Measurements from ENCODE around the gene RESP18.
A peak's percentile ranks its signal among the peaks of the same experiment; 100 is the strongest.

Gene RESP18

GRCh38 chr2:219278655-219279150 is 53.8 kb downstream of the RESP18 start:
- TF ChIP-seq, protein P1, sequence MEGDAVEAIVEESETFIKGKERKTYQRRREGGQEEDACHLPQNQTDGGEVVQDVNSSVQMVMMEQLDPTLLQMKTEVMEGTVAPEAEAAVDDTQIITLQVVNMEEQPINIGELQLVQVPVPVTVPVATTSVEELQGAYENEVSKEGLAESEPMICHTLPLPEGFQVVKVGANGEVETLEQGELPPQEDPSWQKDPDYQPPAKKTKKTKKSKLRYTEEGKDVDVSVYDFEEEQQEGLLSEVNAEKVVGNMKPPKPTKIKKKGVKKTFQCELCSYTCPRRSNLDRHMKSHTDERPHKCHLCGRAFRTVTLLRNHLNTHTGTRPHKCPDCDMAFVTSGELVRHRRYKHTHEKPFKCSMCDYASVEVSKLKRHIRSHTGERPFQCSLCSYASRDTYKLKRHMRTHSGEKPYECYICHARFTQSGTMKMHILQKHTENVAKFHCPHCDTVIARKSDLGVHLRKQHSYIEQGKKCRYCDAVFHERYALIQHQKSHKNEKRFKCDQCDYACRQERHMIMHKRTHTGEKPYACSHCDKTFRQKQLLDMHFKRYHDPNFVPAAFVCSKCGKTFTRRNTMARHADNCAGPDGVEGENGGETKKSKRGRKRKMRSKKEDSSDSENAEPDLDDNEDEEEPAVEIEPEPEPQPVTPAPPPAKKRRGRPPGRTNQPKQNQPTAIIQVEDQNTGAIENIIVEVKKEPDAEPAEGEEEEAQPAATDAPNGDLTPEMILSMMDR (IDR thresholded peaks at IDR 0.05; ENCODE audit: low read depth, low read length, missing control alignments) = no peak
- peak overlapping the region; percentile 60 for H3K4me3 ChIP-seq (ENCODE audit: low read depth, low read length)
- DNase-seq (ENCODE audit: low read depth) = no peak

DNA sequence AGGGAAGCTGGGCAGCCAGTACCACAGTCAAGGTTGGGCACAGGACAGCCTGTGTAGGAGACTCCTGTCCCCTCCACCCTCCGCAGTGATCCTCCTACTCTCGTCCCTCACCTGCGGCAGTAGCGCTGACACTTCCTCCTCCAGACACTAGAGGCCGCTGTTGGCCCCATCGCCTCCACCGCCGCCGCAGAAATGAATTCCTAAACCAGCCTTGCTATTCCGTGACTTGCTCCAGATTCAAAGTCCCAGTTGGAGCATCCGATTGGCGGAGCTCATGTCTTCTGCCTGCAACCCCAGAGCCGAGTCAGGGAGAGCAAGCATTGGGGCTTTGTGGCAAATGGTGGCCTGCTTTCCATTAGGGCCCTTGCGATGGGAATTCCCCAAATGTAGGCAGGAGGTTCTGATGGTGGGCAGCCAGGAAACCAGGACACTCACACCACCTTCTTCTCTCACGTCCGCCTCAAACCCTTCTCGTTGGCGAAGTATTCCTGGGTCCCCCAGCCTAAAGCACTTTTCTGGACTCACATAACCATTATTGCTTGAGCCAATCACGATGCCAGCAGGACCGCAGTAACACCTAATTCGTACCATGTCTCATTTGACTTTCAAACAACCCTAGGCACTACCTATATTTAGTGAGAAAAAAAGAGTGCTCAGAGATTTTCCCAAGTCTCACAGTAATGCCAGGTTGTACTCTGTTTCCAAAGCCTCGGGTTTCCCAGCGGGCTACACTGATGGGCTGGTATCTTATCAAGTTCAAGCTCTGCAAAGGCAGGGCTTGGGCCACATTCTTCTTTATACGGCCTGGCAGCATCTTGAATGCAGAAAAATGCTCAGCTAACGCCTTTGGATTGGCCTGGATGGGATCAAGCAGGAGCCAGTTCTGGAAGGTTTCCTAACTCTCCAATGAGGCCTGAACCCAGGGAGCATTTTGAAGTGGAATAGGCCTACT is 54.6 kb downstream of the RESP18 start:
- peak overlapping the region; percentile 60 for H3K4me3 ChIP-seq (ENCODE audit: low read depth, low read length)
- TF ChIP-seq, protein P1 (IDR thresholded peaks at IDR 0.05; ENCODE audit: low read depth, low read length, missing control alignments) = peak; percentile 99
- DNase-seq (ENCODE audit: low read depth) = no peak
